Head of caudate nucleus (tissue), 42 donors: ENCODE measurements around the gene SEC24D.

Experiments used
- DNase-seq, 42 donors: peaks; one replicate each; pipeline versions ENCODE4 v3.0.0 to v3.0.0-alpha.2; 2020 to 2021; ENCODE audit warnings: mixed read lengths in 7 of 42
- intact Hi-C: fragments of 100-400 bp; cut with DNase I; formaldehyde crosslinking; loops from one replicate; pipeline ENCODE4 v1.15.0; 2022

SEC24D gene

GRCh38 chr4:118740869-118741268 is 95.1 kb downstream of the SEC24D start:
- DNase-seq: no peak
- intact Hi-C loops: no loop called here

- intact Hi-C loops: no loop called here
- DNase-seq: no peak
These were observed 96.8 kb downstream of the SEC24D start for GRCh38 chr4:118739022-118739713.

- intact Hi-C loops: no loop called here
These were observed 97.8 kb downstream of the SEC24D start for GRCh38 chr4:118738090-118738489.

GRCh38 chr4:118736900-118737299 is 99.0 kb downstream of the SEC24D start:
- intact Hi-C loops: no loop called here
- DNase-seq: no peak

More at GRCh38 chr4:118738090-118738489, 97.8 kb downstream of the SEC24D start:
- DNase-seq: no peak

GRCh38 chr4:118734491-118735205 is 101.3 kb downstream of the SEC24D start:
- intact Hi-C loops: no loop called here
- DNase-seq: no peak

GRCh38 chr4:118732591-118733330 is 103.2 kb downstream of the SEC24D start:
- intact Hi-C loops: no loop called here
- no peak for DNase-seq

- intact Hi-C loops: no loop called here
- no peak for DNase-seq
These were observed 105.2 kb downstream of the SEC24D start for GRCh38 chr4:118730683-118731082.

- DNase-seq: no peak
- intact Hi-C loops: no loop called here
These were observed 106.3 kb downstream of the SEC24D start for GRCh38 chr4:118729287-118730286.

- DNase-seq: no peak
- intact Hi-C loops: no loop called here
These were observed 108.6 kb downstream of the SEC24D start for GRCh38 chr4:118727360-118727759.

- intact Hi-C loops: no loop called here
- no peak for DNase-seq
These were observed 112.6 kb downstream of the SEC24D start for GRCh38 chr4:118723369-118723768.

GRCh38 chr4:118721752-118722151 is 114.2 kb downstream of the SEC24D start:
- no peak for DNase-seq
- intact Hi-C loops: no loop called here

- no peak for DNase-seq
- intact Hi-C loops: no loop called here
These were observed 117.3 kb downstream of the SEC24D start for GRCh38 chr4:118718511-118719170.

- DNase-seq: no peak
- intact Hi-C loops: no loop called here
These were observed 119.6 kb downstream of the SEC24D start for GRCh38 chr4:118716304-118716703.

- intact Hi-C loops: no loop called here
These were observed 121.2 kb downstream of the SEC24D start for GRCh38 chr4:118714682-118715081.

GRCh38 chr4:118712872-118713271 is 123.1 kb downstream of the SEC24D start:
- intact Hi-C loops: no loop called here
- no peak for DNase-seq

More at GRCh38 chr4:118714682-118715081, 121.2 kb downstream of the SEC24D start:
- DNase-seq: no peak

GRCh38 chr4:118711052-118711451 is 124.9 kb downstream of the SEC24D start:
- no peak for DNase-seq
- intact Hi-C loops: no loop called here

GRCh38 chr4:118703118-118703517 is 132.8 kb downstream of the SEC24D start:
- no peak for DNase-seq

More at GRCh38 chr4:118703118-118703517, 132.8 kb downstream of the SEC24D start:
- intact Hi-C loops: no loop called here
